Smooth muscle cell (in vitro differentiated cells): Measurements from ENCODE around the gene DAD1. TPM values are rescaled to one million over a fixed set of nuclear protein-coding genes. Genes with fewer than 3 reads are reported as not detected.

Experiments
- DNase-seq: peaks from one replicate; lab custom pipeline; 2025; ENCODE audit not compliant: unreplicated experiment; lab: John Stamatoyannopoulos, UW
- H2AFZ ChIP-seq: fragments of 200-600 bp; sonication (generic); 2 replicates; pipeline ENCODE4 v1.6.0; 2016; ENCODE audit warnings: antibody characterized with exemption, low read depth, mild to moderate bottlenecking
- H3F3A ChIP-seq: fragments of 200-600 bp; sonication (generic); 2 replicates; pipeline ENCODE4 v1.6.0; 2017; ENCODE audit warnings: antibody characterized with exemption, low read depth
- H3K27ac ChIP-seq: fragments of 200-600 bp; sonication (generic); 2 replicates; pipeline ENCODE4 v1.5.1; 2016; ENCODE audit warnings: low read depth, mild to moderate bottlenecking
- H3K27me3 ChIP-seq: fragments of 200-600 bp; sonication (generic); 2 replicates; pipeline ENCODE4 v1.6.1; 2016; ENCODE audit warnings: low read depth, mild to moderate bottlenecking
- H3K36me3 ChIP-seq: fragments of 200-600 bp; sonication (generic); 2 replicates; pipeline ENCODE4 v1.5.1; 2016; ENCODE audit warnings: low read depth
- H3K4me1 ChIP-seq: fragments of 200-600 bp; sonication (generic); 2 replicates; pipeline ENCODE4 v1.5.1; 2016; ENCODE audit warnings: low read depth
- H3K4me2 ChIP-seq: fragments of 200-600 bp; sonication (generic); 2 replicates; pipeline ENCODE4 v1.6.0; 2016; ENCODE audit warnings: mild to moderate bottlenecking
- H3K4me3 ChIP-seq: fragments of 200-600 bp; sonication (generic); 2 replicates; pipeline ENCODE4 v1.5.1; 2016; ENCODE audit warnings: mild to moderate bottlenecking
- H3K79me2 ChIP-seq: fragments of 200-600 bp; sonication (generic); 2 replicates; pipeline ENCODE4 v1.6.0; 2016; ENCODE audit warnings: low read depth, mild to moderate bottlenecking
- H3K9ac ChIP-seq: fragments of 200-600 bp; sonication (generic); 2 replicates; pipeline ENCODE4 v1.6.0; 2016; ENCODE audit warnings: low read depth
- H3K9me3 ChIP-seq: fragments of 200-600 bp; sonication (generic); replicated peaks from 2 replicates; pipeline ENCODE4 v1.5.1; 2016; ENCODE audit warnings: low read depth
- H4K20me1 ChIP-seq: fragments of 200-600 bp; sonication (generic); 2 replicates; pipeline ENCODE4 v1.6.0; 2016; ENCODE audit warnings: low read depth
- WGBS: methylation state at CpG from one replicate; pipeline ENCODE4 v1.1.7; 2016; ENCODE audit warnings: low lambda C conversion rate; 5-methylcytosine and 5-hydroxymethylcytosine counted together
- polyA plus RNA-seq: library from polyadenylated mRNA; unstranded; fragments of >200 nt; fragmentation: Nextera tagmentation; extraction: Ambion mirVana; gene quantifications from 2 replicates; pipeline ENCODE4 v1.2.1, GENCODE V29; 2016
- total RNA-seq: library from RNA; depleted of rRNA; stranded (reverse); fragments of >200 nt; gene quantifications from 2 replicates; pipeline ENCODE4 v1.2.3, GENCODE V29; 2014
- TF ChIP-seq, protein P1 (sequence below): fragments of 200-600 bp; sonication (generic); IDR thresholded peaks from 2 replicates; pipeline ENCODE4 v1.5.1; 2017; ENCODE audit warnings: borderline replicate concordance, mild to moderate bottlenecking, antibody characterized with exemption; ENCODE audit not compliant: insufficient read depth, poor library complexity, severe bottlenecking

The DAD1 gene
- total and polyA plus RNA-seq, 2 experiments from 2014 or later: 533 to 571 TPM

DNA sequence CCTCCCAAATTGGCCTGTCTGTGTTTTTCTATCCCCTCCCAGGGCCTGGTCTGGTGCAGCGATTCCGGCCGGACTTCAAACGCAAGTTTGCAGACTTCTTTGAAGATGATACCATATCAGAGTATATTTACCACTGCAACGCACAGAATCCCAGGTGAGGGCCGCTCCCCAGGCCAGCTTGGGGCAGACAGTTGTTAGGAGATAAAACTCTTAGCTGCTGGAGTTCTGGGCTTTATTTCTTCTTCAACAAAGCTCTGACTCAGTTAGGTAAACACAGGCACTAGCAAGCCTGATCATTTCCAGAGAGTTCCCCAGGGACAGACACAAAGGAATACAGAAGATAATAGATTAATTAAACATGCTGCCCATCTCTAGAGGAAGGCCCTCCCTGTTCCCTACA lies 17.4 kb upstream of the DAD1 start:
- Histone ChIP-seq H4K20me1 (no peaks in the 10 kb centered on the region), H3K9ac (no peak overlapping the region), H2AFZ (no peak overlapping the region), H3K36me3 (peaks cover 7% of the 10 kb centered on the region), H3K27me3 (no peaks in the 10 kb centered on the region), H3K4me1 (no peaks in the 10 kb centered on the region), H3K79me2 (no peaks in the 10 kb centered on the region), H3K4me3 (no peak overlapping the region), H3K27ac (no peak overlapping the region), H3K4me2 (no peak overlapping the region), H3F3A (no peaks in the 10 kb centered on the region), H3K9me3 (no peaks in the 10 kb centered on the region)
- TF ChIP-seq, protein P1, sequence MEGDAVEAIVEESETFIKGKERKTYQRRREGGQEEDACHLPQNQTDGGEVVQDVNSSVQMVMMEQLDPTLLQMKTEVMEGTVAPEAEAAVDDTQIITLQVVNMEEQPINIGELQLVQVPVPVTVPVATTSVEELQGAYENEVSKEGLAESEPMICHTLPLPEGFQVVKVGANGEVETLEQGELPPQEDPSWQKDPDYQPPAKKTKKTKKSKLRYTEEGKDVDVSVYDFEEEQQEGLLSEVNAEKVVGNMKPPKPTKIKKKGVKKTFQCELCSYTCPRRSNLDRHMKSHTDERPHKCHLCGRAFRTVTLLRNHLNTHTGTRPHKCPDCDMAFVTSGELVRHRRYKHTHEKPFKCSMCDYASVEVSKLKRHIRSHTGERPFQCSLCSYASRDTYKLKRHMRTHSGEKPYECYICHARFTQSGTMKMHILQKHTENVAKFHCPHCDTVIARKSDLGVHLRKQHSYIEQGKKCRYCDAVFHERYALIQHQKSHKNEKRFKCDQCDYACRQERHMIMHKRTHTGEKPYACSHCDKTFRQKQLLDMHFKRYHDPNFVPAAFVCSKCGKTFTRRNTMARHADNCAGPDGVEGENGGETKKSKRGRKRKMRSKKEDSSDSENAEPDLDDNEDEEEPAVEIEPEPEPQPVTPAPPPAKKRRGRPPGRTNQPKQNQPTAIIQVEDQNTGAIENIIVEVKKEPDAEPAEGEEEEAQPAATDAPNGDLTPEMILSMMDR: no peak
- DNase-seq: no peak
- WGBS: 93% methylated on average over 6 of the region's 6 CpGs

DNA sequence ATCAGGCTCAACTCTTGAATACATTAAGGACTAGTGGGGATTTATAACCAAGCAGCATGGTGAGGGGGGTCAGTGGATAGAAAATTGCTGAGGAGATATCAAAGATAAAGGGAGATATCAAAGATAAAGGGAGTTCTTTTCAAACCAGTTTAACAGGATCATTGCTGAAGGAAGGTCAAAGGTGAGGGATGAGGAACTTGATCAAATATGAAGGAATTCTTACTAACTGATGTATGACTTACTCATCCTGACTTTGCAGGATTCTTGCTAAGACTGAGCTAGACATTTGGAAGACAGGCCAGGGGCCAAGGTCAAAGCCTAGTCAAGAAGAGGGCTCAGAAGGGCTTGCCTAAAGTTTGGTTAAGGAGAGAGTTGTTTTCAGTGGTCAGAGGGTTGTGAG lies 13.8 kb upstream of the DAD1 start:
- Histone ChIP-seq H3K4me3 (no peak overlapping the region), H3F3A (no peaks in the 10 kb centered on the region), H3K27me3 (no peaks in the 10 kb centered on the region), H2AFZ (no peak overlapping the region), H3K4me2 (no peak overlapping the region), H4K20me1 (no peaks in the 10 kb centered on the region), H3K9ac (no peak overlapping the region), H3K79me2 (peaks cover 9% of the 10 kb centered on the region), H3K4me1 (no peaks in the 10 kb centered on the region), H3K27ac (no peak overlapping the region), H3K36me3 (no peaks in the 10 kb centered on the region), H3K9me3 (no peaks in the 10 kb centered on the region)
- TF ChIP-seq, protein P1: no peak
- no peak for DNase-seq

DNA sequence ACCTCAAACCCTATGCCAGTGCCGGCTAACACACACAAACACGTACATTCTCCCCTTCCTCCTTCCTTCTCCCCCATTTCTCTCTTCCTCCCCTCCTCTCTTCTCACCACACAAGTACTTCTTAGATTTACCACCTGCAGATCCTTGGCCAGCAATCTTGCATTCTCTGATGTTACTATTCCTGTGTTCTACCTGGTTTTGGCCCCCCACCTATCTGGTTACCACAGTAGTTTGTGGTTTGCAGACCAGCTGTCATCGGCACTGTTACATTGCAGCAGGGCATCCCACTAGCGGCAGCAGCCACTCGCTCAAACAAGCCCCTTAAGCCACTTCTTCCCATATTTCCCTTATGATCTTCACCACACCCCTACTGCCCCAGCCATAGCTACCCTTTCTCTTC lies 13.0 kb upstream of the DAD1 start:
- TF ChIP-seq, protein P1: no peak
- WGBS: 92% methylated on average over 5 of the region's 5 CpGs
- no peaks in the 10 kb centered on the region for H3K27me3 ChIP-seq
- H3K4me3 ChIP-seq: no peak overlapping the region
- peaks cover 9% of the 10 kb centered on the region for H3K79me2 ChIP-seq
- H2AFZ ChIP-seq: no peak overlapping the region
- H3K27ac ChIP-seq: no peak overlapping the region
- H4K20me1 ChIP-seq: no peaks in the 10 kb centered on the region
- no peak overlapping the region for H3K4me2 ChIP-seq
- no peak for DNase-seq
- H3K9me3 ChIP-seq: no peaks in the 10 kb centered on the region
- H3K36me3 ChIP-seq: no peaks in the 10 kb centered on the region
- peaks cover 4% of the 10 kb centered on the region for H3K4me1 ChIP-seq
- H3K9ac ChIP-seq: no peak overlapping the region
- H3F3A ChIP-seq: no peaks in the 10 kb centered on the region

DNA sequence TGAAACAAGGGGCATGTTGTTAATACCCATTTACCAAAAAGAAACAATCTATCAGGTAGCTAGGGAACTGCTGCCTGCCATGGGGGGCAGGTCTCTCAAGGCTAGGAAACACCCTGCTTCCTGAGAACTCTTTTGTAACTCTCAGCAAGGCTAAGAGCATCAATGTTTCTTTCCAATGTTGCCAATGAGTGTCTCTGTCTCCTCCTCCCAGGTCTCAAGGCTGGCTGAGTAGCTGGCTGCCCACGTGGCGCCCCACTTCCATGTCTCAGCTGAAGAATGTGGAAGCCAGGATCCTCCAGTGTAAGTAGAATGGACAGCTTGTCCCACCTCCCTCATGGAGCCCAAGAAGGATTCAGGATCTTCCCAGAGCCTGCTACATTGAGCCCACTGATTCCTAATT lies 12.4 kb upstream of the DAD1 start:
- H3K9me3 ChIP-seq: no peaks in the 10 kb centered on the region
- no peaks in the 10 kb centered on the region for H3K36me3 ChIP-seq
- H3K4me1 ChIP-seq: peaks cover 4% of the 10 kb centered on the region
- H4K20me1 ChIP-seq: no peaks in the 10 kb centered on the region
- no peak overlapping the region for H3K4me2 ChIP-seq
- no peak overlapping the region for H3K9ac ChIP-seq
- no peak for DNase-seq
- no peak overlapping the region for H3K4me3 ChIP-seq
- WGBS: 97% methylated on average over 2 of the region's 2 CpGs
- H3K79me2 ChIP-seq: peaks cover 9% of the 10 kb centered on the region
- no peak overlapping the region for H3K27ac ChIP-seq
- no peaks in the 10 kb centered on the region for H3F3A ChIP-seq
- no peaks in the 10 kb centered on the region for H3K27me3 ChIP-seq
- TF ChIP-seq, protein P1: no peak
- no peak overlapping the region for H2AFZ ChIP-seq
